ENCODE results near the gene TEKT1.
A peak's percentile ranks its signal among the peaks of the same experiment; 100 is the strongest.
"Not testable (repeated sequence)": the region's sequence is repeated elsewhere in the genome, so short reads cannot be mapped to it uniquely, and the experiment has no call there.

Gene TEKT1

DNA sequence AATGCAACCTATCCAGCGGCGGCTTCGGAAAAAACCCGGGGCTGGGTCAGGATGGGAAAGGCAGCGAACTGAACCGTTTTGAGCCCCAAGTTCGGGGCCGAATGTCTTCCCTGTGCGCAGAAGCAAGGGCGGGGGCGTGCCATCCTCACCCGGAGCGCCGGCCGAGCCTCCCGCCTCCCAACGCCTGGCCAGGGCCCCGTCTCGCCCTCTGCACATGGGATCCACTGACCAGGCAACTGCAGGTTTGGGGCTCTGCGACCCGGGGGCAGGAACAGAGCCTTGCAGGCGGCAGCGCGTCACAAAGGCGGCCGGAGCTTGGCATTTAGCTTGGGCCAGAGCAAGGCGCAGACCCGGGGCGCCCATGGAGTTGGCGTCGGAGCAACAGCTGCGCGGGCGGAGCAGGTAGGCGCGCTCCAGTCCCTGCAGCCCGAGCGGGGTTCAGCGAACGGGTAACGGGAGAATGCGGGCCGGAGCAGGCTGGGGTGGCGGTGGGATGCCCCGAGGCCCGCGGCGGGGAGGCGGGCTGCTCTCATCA is 55.6 kb downstream of the TEKT1 start, which contains the start of gene FBXO39:
Gene FBXO39 (plus strand): TSS at position 345 of the 535 bp plus-strand sequence. CDS start 3,654 bp downstream, outside the sequence.
- no peak within 1 kb of the TSS for H2AFZ ChIP-seq (ENCODE audit: low read depth, low read length)
- no peaks in the 10 kb centered on the region for H3K36me3 ChIP-seq (ENCODE audit: insufficient read depth, low read length)
- peaks cover 6% of the 10 kb centered on the region for H3K9me3 ChIP-seq (ENCODE audit: low read length)
- H3K4me1 ChIP-seq (ENCODE audit: insufficient read depth, low read length): no peaks in the 10 kb centered on the region
- H3K4me3 ChIP-seq (ENCODE audit: low read length): no peak within 1 kb of the TSS
- peaks cover 22% of the 10 kb centered on the region for H3K27me3 ChIP-seq (ENCODE audit: insufficient read depth, low read length)

GRCh38 chr17:6774906-6775305 is 56.6 kb downstream of the TEKT1 start:
- H3K36me3 ChIP-seq (ENCODE audit: insufficient read depth, low read length); H2AFZ ChIP-seq (ENCODE audit: low read depth, low read length); H3K9me3 ChIP-seq (ENCODE audit: low read length); H3K4me3 ChIP-seq (ENCODE audit: low read length); H3K4me1 ChIP-seq (ENCODE audit: insufficient read depth, low read length): not testable (repeated sequence)
- peaks cover 22% of the 10 kb centered on the region for H3K27me3 ChIP-seq (ENCODE audit: insufficient read depth, low read length)

- H3K36me3 ChIP-seq (ENCODE audit: insufficient read depth, low read length): no peaks in the 10 kb centered on the region
- H3K9me3 ChIP-seq (ENCODE audit: low read length): peaks cover 6% of the 10 kb centered on the region
- no peak overlapping the region for H3K4me3 ChIP-seq (ENCODE audit: low read length)
- H3K4me1 ChIP-seq (ENCODE audit: insufficient read depth, low read length): no peaks in the 10 kb centered on the region
- peaks cover 16% of the 10 kb centered on the region for H3K27me3 ChIP-seq (ENCODE audit: insufficient read depth, low read length)
- no peak overlapping the region for H2AFZ ChIP-seq (ENCODE audit: low read depth, low read length)
Measured at GRCh38 chr17:6772016-6772415, 59.5 kb downstream of the TEKT1 start.

GRCh38 chr17:6768447-6768846 is 63.1 kb downstream of the TEKT1 start:
- Histone ChIP-seq H2AFZ (ENCODE audit: low read depth, low read length) (no peak overlapping the region), H3K4me3 (ENCODE audit: low read length) (no peak overlapping the region), H3K27me3 (ENCODE audit: insufficient read depth, low read length) (no peaks in the 10 kb centered on the region), H3K36me3 (ENCODE audit: insufficient read depth, low read length) (no peaks in the 10 kb centered on the region), H3K4me1 (ENCODE audit: insufficient read depth, low read length) (no peaks in the 10 kb centered on the region), H3K9me3 (ENCODE audit: low read length) (no peaks in the 10 kb centered on the region)

DNA sequence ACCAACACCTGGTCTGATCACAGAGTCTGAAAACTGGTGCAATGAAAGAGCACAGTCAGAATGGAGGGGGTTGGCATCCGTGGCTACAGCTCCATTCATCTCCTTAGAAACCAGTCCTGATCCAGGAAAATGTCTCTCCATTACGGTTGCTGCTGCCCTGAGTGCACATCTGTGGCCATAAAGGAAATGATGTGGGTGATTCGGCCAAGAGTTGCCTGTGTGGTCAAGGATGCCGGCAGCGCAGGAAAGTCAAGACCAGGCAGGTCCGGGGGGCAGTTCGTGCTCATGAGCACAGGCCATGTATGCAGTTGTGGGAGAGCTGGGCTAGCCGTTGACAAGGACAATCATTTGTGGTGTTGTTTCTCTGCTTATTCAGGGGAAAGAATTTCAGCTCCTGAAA is 69.8 kb downstream of the TEKT1 start:
- Histone ChIP-seq H3K4me1 (ENCODE audit: insufficient read depth, low read length) (peaks cover 7% of the 10 kb centered on the region), H3K9me3 (ENCODE audit: low read length) (no peaks in the 10 kb centered on the region), H3K36me3 (ENCODE audit: insufficient read depth, low read length) (no peaks in the 10 kb centered on the region), H3K27me3 (ENCODE audit: insufficient read depth, low read length) (no peaks in the 10 kb centered on the region), H3K4me3 (ENCODE audit: low read length) (no peak overlapping the region), H2AFZ (ENCODE audit: low read depth, low read length) (peak overlapping the region; percentile 8)

GRCh38 chr17:6757747-6758146 is 73.8 kb downstream of the TEKT1 start:
- H2AFZ ChIP-seq (ENCODE audit: low read depth, low read length): no peak overlapping the region
- H3K9me3 ChIP-seq (ENCODE audit: low read length): no peaks in the 10 kb centered on the region
- H3K36me3 ChIP-seq (ENCODE audit: insufficient read depth, low read length): no peaks in the 10 kb centered on the region
- H3K4me3 ChIP-seq (ENCODE audit: low read length): no peak overlapping the region
- peaks cover 18% of the 10 kb centered on the region for H3K4me1 ChIP-seq (ENCODE audit: insufficient read depth, low read length)
- H3K27me3 ChIP-seq (ENCODE audit: insufficient read depth, low read length): no peaks in the 10 kb centered on the region

- no peak overlapping the region for H3K4me3 ChIP-seq (ENCODE audit: low read length)
- H3K9me3 ChIP-seq (ENCODE audit: low read length): no peaks in the 10 kb centered on the region
- no peak overlapping the region for H2AFZ ChIP-seq (ENCODE audit: low read depth, low read length)
- no peaks in the 10 kb centered on the region for H3K27me3 ChIP-seq (ENCODE audit: insufficient read depth, low read length)
- H3K36me3 ChIP-seq (ENCODE audit: insufficient read depth, low read length): no peaks in the 10 kb centered on the region
- peaks cover 19% of the 10 kb centered on the region for H3K4me1 ChIP-seq (ENCODE audit: insufficient read depth, low read length)
Measured at GRCh38 chr17:6756425-6757031, 75.0 kb downstream of the TEKT1 start.

DNA sequence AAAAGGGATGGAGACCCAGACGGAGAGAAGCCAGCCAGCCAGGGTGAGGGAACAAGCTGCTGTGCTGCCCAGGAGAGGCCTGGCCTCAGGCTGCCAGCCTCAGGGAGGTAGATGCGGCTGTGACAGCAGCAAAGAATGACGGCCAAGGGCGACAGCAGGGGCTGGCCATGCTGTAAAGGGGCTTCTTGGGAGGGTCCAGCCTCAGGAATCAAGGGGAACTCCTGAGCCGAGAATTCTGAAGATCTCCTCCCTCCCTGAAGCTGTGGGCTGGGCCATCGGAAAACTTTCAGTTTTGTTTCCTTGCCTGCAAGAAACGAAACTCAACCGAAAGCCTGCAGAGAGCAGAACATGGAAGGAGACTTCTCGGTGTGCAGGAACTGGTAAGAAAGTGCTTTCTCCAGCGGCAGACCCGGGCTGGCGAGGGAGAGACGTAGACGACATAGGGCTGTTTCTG is 75.8 kb downstream of the TEKT1 start, which contains the start of gene XAF1:
Gene XAF1 (plus strand): TSS at position 316 of the 454 bp plus-strand sequence. CDS start 33 bp downstream, at position 349.
- no peaks in the 10 kb centered on the region for H3K9me3 ChIP-seq (ENCODE audit: low read length)
- H3K36me3 ChIP-seq (ENCODE audit: insufficient read depth, low read length): no peaks in the 10 kb centered on the region
- H3K4me1 ChIP-seq (ENCODE audit: insufficient read depth, low read length): peaks cover 17% of the 10 kb centered on the region
- H3K27me3 ChIP-seq (ENCODE audit: insufficient read depth, low read length): no peaks in the 10 kb centered on the region
- no peak within 1 kb of the TSS for H3K4me3 ChIP-seq (ENCODE audit: low read length)
- H2AFZ ChIP-seq (ENCODE audit: low read depth, low read length): no peak within 1 kb of the TSS

- Histone ChIP-seq H3K4me1 (ENCODE audit: insufficient read depth, low read length) (peaks cover 17% of the 10 kb centered on the region), H2AFZ (ENCODE audit: low read depth, low read length) (no peak overlapping the region), H3K9me3 (ENCODE audit: low read length) (no peaks in the 10 kb centered on the region), H3K36me3 (ENCODE audit: insufficient read depth, low read length) (no peaks in the 10 kb centered on the region), H3K27me3 (ENCODE audit: insufficient read depth, low read length) (no peaks in the 10 kb centered on the region), H3K4me3 (ENCODE audit: low read length) (no peak overlapping the region)
Measured at GRCh38 chr17:6755281-6755680, 76.2 kb downstream of the TEKT1 start.

DNA sequence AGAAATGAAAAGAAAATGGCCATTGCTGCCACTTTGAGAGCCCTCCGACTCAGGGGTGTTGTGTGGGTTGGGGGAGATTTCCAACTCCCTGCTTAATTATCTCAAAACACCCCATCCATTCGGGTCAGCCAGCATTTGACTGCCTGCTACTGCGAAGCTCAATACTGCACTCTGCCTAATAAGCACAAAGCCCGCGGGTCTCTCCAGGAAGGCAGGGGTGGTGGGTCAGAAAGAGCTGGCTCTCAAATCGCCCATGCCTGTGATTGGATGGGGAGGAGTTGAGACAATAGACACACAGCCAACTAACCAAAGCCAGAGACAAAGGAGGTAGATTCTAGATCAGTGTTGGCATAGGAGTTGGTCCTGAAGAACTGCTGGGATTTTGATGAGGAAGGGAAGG is 78.0 kb downstream of the TEKT1 start:
- Histone ChIP-seq H3K27me3 (ENCODE audit: insufficient read depth, low read length) (no peaks in the 10 kb centered on the region), H2AFZ (ENCODE audit: low read depth, low read length) (peak overlapping the region; percentile 82), H3K4me3 (ENCODE audit: low read length) (peak overlapping the region; percentile 33), H3K36me3 (ENCODE audit: insufficient read depth, low read length) (no peaks in the 10 kb centered on the region), H3K4me1 (ENCODE audit: insufficient read depth, low read length) (peaks cover 17% of the 10 kb centered on the region), H3K9me3 (ENCODE audit: low read length) (no peaks in the 10 kb centered on the region)

DNA sequence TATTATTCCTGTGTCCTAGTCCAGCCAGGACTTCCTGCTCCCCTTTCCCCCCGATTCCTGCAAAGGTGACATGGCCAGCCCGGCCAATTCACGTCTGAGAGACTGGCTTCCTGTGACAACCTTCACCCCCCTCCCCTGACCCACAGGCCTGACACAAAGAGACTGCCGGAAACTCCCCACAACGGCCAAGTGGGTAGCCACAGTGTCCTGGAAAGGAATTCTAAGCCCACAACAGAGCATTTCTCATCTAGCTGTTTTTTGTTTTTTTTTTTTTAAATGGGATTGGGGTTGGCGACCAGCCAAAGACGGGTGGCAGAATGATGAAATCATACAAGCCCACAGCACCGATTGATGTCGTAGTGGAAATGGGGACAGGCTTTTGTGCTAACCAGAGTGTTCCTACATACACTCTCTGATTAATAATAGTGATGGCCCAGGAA is 78.5 kb downstream of the TEKT1 start:
- H3K4me3 ChIP-seq (ENCODE audit: low read length): peak overlapping the region; percentile 33
- peaks cover 17% of the 10 kb centered on the region for H3K4me1 ChIP-seq (ENCODE audit: insufficient read depth, low read length)
- peak overlapping the region; percentile 82 for H2AFZ ChIP-seq (ENCODE audit: low read depth, low read length)
- no peaks in the 10 kb centered on the region for H3K9me3 ChIP-seq (ENCODE audit: low read length)
- no peaks in the 10 kb centered on the region for H3K36me3 ChIP-seq (ENCODE audit: insufficient read depth, low read length)
- H3K27me3 ChIP-seq (ENCODE audit: insufficient read depth, low read length): no peaks in the 10 kb centered on the region

DNA sequence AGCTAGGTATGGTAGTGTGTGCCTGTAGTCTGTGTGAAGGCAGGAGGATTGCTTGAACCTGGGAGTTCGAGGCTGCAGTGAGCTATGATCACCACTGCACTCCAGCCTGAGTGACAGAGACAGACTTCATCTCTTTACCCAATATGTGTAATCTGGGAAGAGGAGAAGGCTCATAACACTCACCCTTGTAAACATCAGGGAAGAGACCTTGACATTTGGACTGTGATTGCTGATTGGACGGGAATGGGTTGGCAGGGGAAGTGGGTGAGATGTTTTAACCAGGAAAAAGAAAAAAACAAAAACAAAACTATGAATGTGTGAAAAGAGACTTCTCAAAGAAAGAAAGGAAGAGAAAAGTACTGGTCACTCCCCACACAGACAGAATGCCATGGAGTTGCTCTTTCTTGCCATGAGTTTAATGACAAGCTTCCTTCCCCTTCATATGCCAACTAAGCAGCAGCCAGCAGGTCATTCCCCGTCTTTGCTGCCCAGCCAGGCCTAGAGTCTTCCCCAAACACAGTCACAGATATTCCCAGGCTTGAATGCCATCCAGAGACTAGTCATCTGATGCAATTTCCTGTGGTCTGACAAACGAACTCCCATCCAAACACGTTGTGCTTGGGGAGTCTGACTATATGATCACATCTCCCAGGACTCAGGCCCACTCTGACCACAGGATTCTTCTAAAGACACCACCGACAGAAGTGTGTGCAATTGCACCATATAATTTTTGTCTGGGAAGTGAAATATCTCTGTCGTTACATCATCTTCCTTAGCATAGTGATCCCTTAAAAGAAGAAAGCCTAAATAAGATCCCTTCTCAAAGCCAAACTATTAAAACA is 79.2 kb downstream of the TEKT1 start:
- Histone ChIP-seq H3K4me1 (ENCODE audit: insufficient read depth, low read length) (peaks cover 17% of the 10 kb centered on the region), H3K4me3 (ENCODE audit: low read length) (peak overlapping the region; percentile 33), H3K27me3 (ENCODE audit: insufficient read depth, low read length) (no peaks in the 10 kb centered on the region), H3K36me3 (ENCODE audit: insufficient read depth, low read length) (no peaks in the 10 kb centered on the region), H3K9me3 (ENCODE audit: low read length) (no peaks in the 10 kb centered on the region), H2AFZ (ENCODE audit: low read depth, low read length) (peak overlapping the region; percentile 82)

DNA sequence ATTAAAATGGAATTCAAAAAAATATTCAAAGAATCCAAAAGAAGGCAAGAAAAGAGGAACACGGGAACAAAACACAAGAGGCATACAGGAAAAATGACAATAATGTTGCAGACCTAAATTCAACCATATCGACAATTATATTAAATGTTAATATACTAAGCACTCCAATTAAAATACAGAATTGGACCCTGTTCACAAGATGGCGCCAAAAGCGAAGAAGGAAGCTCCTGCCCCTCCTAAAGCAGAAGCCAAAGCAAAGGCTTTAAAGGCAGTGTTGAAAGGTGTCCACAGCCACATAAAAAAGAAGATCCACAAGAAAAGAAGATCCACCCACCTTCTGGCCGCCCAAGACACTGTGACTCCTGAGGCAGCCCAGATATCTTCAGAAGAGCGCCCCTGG is 82.0 kb downstream of the TEKT1 start:
- no peak overlapping the region for H3K4me3 ChIP-seq (ENCODE audit: low read length)
- no peaks in the 10 kb centered on the region for H3K36me3 ChIP-seq (ENCODE audit: insufficient read depth, low read length)
- H2AFZ ChIP-seq (ENCODE audit: low read depth, low read length): no peak overlapping the region
- no peaks in the 10 kb centered on the region for H3K9me3 ChIP-seq (ENCODE audit: low read length)
- peaks cover 17% of the 10 kb centered on the region for H3K4me1 ChIP-seq (ENCODE audit: insufficient read depth, low read length)
- no peaks in the 10 kb centered on the region for H3K27me3 ChIP-seq (ENCODE audit: insufficient read depth, low read length)
